Lower lobe of right lung (tissue), 2 donors: ENCODE data around the gene DNAAF1. TPM values are rescaled to one million over a fixed set of nuclear protein-coding genes. Genes with fewer than 3 reads are reported as not detected.

Source experiments
- ATAC-seq, 2 donors: fragments of 200-7000 bp; cut with Tn5 transposase; one replicate each; pipeline ENCODE4 v1.9.1; 2020 to 2022; ENCODE audit warnings: mild to moderate bottlenecking in 2 of 2, moderate library complexity in 2 of 2
- DNase-seq: peaks from one replicate; pipeline ENCODE4 v3.0.0-alpha.2; 2020
- H3K27ac ChIP-seq: fragments of 200-600 bp; one replicate; pipeline ENCODE4 v1.8.0; 2022
- H3K27me3 ChIP-seq: fragments of 200-600 bp; one replicate; pipeline ENCODE4 v1.8.0; 2022; ENCODE audit warnings: low read depth
- H3K36me3 ChIP-seq: fragments of 200-600 bp; one replicate; pipeline ENCODE4 v1.8.0; 2022; ENCODE audit warnings: mild to moderate bottlenecking
- H3K4me1 ChIP-seq: fragments of 200-600 bp; one replicate; pipeline ENCODE4 v1.8.0; 2022
- H3K4me3 ChIP-seq: fragments of 200-600 bp; one replicate; pipeline ENCODE4 v1.8.0; 2022; ENCODE audit warnings: mild to moderate bottlenecking
- H3K9me3 ChIP-seq: fragments of 200-600 bp; one replicate; pipeline ENCODE4 v1.8.0; 2022
- CTCF ChIP-seq: fragments of 200-600 bp; IDR thresholded peaks from one replicate; pipeline ENCODE4 v1.8.0; 2022; ENCODE audit warnings: antibody characterized with exemption, mild to moderate bottlenecking
- intact Hi-C: fragments of 100-400 bp; cut with DNase I; formaldehyde crosslinking; loops from one replicate; pipeline ENCODE4 v1.11.0; 2022
- total RNA-seq: library from RNA; stranded (reverse); fragmentation: NEBNext Ultra II Directional; extraction: Animal tissue kit (Norgen Biotek cat#: 25700); gene quantifications from one replicate; pipeline ENCODE4 v1.2.1, GENCODE V29; 2021
- donor health status: DM: no; HTN: yes; CAD: no; lungs with severe emphysema.

Gene DNAAF1
- total RNA-seq, 1 donor from 2014 or later = 18.8 TPM

- Histone ChIP-seq H3K4me1 (no peaks in the 10 kb centered on the region), H3K27ac (no peak overlapping the region), H3K9me3 (no peaks in the 10 kb centered on the region), H3K27me3 (no peaks in the 10 kb centered on the region), H3K36me3 (no peaks in the 10 kb centered on the region), H3K4me3 (no peak overlapping the region)
- TF ChIP-seq CTCF = no peak
- DNase-seq (no peak), ATAC-seq (no peak)
- intact Hi-C loops = no loop called here
Measured at GRCh38 chr16:84205976-84206691, 61.0 kb downstream of the DNAAF1 start.

- ATAC-seq (no peak), DNase-seq (no peak)
- intact Hi-C loops = no loop called here
- no peak for TF ChIP-seq CTCF
- H3K36me3 ChIP-seq = no peaks in the 10 kb centered on the region
- H3K4me3 ChIP-seq = no peak overlapping the region
- no peaks in the 10 kb centered on the region for H3K9me3 ChIP-seq
- no peaks in the 10 kb centered on the region for H3K27me3 ChIP-seq
- no peaks in the 10 kb centered on the region for H3K4me1 ChIP-seq
- no peak overlapping the region for H3K27ac ChIP-seq
Measured at GRCh38 chr16:84207251-84207650, 62.1 kb downstream of the DNAAF1 start.

- Histone ChIP-seq H3K9me3 (no peaks in the 10 kb centered on the region), H3K4me1 (no peaks in the 10 kb centered on the region), H3K27ac (no peak overlapping the region), H3K4me3 (no peak overlapping the region), H3K36me3 (no peaks in the 10 kb centered on the region), H3K27me3 (no peaks in the 10 kb centered on the region)
- no peak for TF ChIP-seq CTCF
- DNase-seq (no peak), ATAC-seq (no peak)
- intact Hi-C loops = no loop called here
Measured at GRCh38 chr16:84207879-84208278, 62.8 kb downstream of the DNAAF1 start.

- ATAC-seq (no peak), DNase-seq (no peak)
- Histone ChIP-seq H3K9me3 (no peaks in the 10 kb centered on the region), H3K36me3 (no peaks in the 10 kb centered on the region), H3K27me3 (no peaks in the 10 kb centered on the region), H3K4me1 (no peaks in the 10 kb centered on the region), H3K4me3 (no peak overlapping the region), H3K27ac (no peak overlapping the region)
- intact Hi-C loops = no loop called here
- TF ChIP-seq CTCF = no peak
Measured at GRCh38 chr16:84209989-84210388, 64.9 kb downstream of the DNAAF1 start.

- Histone ChIP-seq H3K27ac (no peak overlapping the region), H3K9me3 (no peaks in the 10 kb centered on the region), H3K27me3 (no peaks in the 10 kb centered on the region), H3K4me1 (no peaks in the 10 kb centered on the region), H3K4me3 (no peak overlapping the region), H3K36me3 (no peaks in the 10 kb centered on the region)
- DNase-seq (no peak), ATAC-seq (no peak)
- intact Hi-C loops = no loop called here
- TF ChIP-seq CTCF = no peak
Measured at GRCh38 chr16:84212154-84212553, 67.0 kb downstream of the DNAAF1 start.
